Measurements from ENCODE around the gene SCARB1.
A peak's percentile ranks its signal among the peaks of the same experiment; 100 is the strongest.

The SCARB1 gene

GRCh38 chr12:124819525-124819924 lies 44.1 kb downstream of the SCARB1 start:
- DNase-seq = no peak

GRCh38 chr12:124819080-124819479 lies 44.6 kb downstream of the SCARB1 start:
- DNase-seq = no peak

GRCh38 chr12:124817076-124818000 lies 46.3 kb downstream of the SCARB1 start:
- no peak for DNase-seq

GRCh38 chr12:124816295-124816854 lies 47.3 kb downstream of the SCARB1 start:
- DNase-seq = no peak

GRCh38 chr12:124814741-124815613 lies 48.7 kb downstream of the SCARB1 start:
- DNase-seq = no peak

- DNase-seq = no peak
Observed at GRCh38 chr12:124813782-124814181, 49.9 kb downstream of the SCARB1 start.

GRCh38 chr12:124812979-124813378 lies 50.7 kb downstream of the SCARB1 start:
- no peak for DNase-seq

- DNase-seq = no peak
Observed at GRCh38 chr12:124812356-124812755, 51.3 kb downstream of the SCARB1 start.

GRCh38 chr12:124811633-124812032 lies 52.0 kb downstream of the SCARB1 start:
- no peak for DNase-seq

GRCh38 chr12:124809878-124810277 lies 53.8 kb downstream of the SCARB1 start:
- DNase-seq = no peak

- DNase-seq = no peak
Observed at GRCh38 chr12:124809391-124809790, 54.3 kb downstream of the SCARB1 start.

- no peak for DNase-seq
Observed at GRCh38 chr12:124808272-124808671, 55.4 kb downstream of the SCARB1 start.

- DNase-seq = no peak
Observed at GRCh38 chr12:124805876-124806668, 57.6 kb downstream of the SCARB1 start.

GRCh38 chr12:124805050-124805449 lies 58.6 kb downstream of the SCARB1 start:
- DNase-seq = no peak

GRCh38 chr12:124804011-124804621 lies 59.5 kb downstream of the SCARB1 start:
- DNase-seq = no peak

GRCh38 chr12:124802361-124802760 lies 61.3 kb downstream of the SCARB1 start:
- DNase-seq = no peak

GRCh38 chr12:124800506-124800905 lies 63.2 kb downstream of the SCARB1 start:
- DNase-seq = no peak

- DNase-seq = no peak
Observed at GRCh38 chr12:124797321-124797720, 66.3 kb downstream of the SCARB1 start.

- DNase-seq = peak in 1 of 5 experiments; percentile 84
Observed at GRCh38 chr12:124796303-124796960, 67.2 kb downstream of the SCARB1 start.

- DNase-seq = peak in 1 of 5 experiments; percentile 34
Observed at GRCh38 chr12:124795081-124795948, 68.3 kb downstream of the SCARB1 start.
